ENCODE measurements around the gene FDXR.

FDXR gene

GRCh38 chr17:74857191-74857590 lies 15.6 kb downstream of the FDXR start:
- no peak for DNase-seq (ENCODE audit: low spot score)

- DNase-seq (ENCODE audit: low spot score) = no peak
Measured at GRCh38 chr17:74856112-74856511, 16.7 kb downstream of the FDXR start.

GRCh38 chr17:74855323-74855722 lies 17.5 kb downstream of the FDXR start:
- no peak for DNase-seq (ENCODE audit: low spot score)

- no peak for DNase-seq (ENCODE audit: low spot score)
Measured at GRCh38 chr17:74854792-74855191, 18.0 kb downstream of the FDXR start.

DNA sequence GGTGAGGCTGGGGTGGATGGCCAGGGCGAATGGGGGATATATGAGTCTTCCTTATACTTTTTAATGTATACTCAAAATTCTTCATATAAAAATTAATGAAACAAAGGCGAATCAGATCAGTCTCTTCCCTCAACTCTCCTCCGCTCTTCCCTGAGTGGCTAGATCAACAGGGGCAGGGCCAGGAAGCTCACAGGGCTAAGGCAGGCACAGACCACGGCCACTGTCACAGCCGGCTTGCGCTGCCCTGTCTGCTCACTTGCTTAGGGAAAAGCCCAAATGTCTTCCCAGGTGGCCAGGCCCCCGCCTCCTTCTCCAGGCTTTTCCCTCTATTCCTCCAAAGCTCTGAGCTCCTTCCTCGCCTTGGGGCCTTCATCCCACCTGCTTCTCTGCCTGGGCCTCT lies 19.1 kb downstream of the FDXR start:
- DNase-seq (ENCODE audit: low spot score) = no peak

DNA sequence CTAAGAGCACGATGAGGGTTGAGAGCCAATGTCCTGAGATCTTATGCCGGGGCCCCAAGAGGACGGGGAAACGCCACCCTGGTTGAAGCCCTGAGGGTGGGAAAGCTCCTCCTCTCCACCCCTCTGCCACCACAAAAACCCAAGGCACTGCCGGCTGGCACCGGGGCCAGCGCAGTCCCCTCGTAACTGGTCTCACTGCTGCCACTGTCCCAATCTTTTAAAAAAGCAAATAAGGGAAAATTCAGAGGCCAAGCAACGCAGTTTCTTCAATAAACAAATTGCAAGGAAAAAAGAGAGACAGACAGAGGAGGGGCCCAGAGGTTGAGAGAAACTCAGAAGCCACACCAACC lies 19.8 kb downstream of the FDXR start:
- no peak for DNase-seq (ENCODE audit: low spot score)

DNA sequence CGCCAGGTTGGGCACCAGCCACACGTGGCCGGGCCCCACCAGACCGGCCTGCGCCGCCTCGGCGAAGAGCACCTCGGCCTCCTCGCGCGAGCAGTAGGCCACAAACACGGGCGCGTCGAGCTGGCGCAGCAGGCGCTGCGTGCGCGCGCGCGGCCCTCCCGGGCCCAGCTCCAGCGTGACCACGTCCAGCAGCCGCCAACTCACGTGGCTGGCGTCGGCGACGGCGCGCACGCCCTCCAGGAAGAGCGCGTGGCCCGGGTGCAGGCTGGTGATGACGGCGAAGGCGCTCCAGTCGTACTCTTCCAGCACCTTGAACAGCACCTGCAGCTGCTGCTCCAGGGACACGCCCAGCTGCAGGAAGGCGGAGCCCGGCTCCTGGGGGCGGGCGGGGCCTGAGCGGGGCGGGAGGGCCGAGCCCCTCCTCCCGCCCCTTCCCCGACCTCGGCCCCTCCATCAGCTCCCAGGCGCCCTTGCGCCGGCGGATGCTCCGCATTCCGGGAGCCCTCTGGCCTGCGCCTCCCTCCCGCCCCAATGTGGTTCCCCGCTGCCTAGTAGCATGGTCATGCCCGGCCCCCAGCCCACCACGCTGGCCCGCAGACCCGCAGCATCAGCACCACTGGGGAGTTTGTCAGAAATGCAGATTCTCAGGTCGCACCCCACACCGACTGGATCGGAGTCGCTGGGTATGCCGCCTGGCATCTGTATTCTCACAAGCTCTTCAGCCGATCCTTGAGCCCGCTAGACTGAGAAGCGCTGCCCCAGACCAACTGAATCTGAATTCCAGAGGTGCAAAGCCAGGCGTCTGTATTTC lies 20.4 kb downstream of the FDXR start:
- DNase-seq (ENCODE audit: low spot score) = no peak

DNA sequence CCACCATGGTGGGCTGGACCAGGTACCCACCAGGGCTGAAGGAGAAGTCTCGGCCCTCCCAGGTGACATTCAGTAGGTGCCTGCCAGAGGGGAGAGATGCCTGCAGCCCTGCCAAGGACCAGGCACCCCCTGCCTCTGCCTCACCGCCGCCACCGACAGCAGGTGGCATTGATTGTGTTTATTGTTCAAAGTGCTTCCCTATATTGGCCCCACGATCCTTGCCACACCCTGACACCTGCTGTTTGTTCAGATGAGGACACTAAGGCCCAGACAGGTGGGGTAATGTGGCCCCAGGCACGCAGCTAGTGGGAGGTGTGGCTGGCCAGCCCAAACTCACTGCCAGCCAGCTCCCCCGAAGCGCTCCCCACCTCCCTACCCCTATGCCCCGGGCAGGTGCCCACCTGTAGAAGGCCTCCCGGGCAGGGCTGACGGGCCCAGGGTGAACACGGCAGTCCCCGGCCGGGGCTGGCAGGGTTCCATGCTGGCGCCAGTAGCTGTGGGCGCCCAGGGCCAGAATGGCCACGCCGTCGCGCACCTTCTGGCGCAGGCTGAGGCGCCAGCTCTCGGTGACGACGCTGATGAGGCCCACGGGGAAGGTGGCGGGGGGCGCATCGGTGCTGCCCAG lies 21.1 kb downstream of the FDXR start:
- no peak for DNase-seq (ENCODE audit: low spot score)

DNA sequence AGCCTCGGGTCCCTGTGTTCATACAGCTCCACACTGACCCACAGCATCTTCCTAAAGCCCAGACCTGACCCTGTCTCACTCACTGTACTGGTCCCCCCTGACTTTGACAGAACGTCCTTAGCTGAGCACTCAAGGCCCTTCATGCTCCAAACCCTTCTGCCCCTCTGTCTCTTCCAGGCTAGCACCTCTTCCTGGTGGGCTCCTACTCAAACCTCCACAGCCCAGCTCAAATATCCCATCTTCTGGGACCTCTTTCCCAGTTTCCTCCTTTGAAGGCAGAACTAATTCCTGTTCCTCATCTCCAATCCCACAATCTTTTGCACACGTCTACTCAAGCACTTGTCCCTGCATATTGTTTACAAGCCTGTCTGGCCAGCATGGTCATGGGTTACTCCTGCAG lies 21.9 kb downstream of the FDXR start:
- DNase-seq (ENCODE audit: low spot score) = no peak

DNA sequence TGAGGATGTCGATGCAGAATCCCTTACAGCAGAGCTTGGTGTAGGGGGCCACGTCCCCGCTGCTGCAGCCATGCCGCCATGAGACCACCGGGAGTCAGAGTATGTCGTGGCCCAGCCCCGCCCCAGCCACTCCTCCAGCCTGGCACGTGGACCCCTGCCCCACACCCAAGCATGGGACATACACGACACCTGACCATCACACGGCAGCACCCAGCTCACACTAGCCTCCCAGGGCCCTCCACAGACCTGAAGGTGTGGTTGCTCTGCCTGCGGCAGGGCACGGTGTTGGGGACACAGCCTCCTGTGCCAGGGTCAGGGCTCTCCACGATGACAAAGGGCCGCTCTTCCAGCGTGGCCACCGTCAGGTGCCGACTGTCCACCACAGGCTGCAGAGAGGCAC lies 22.5 kb downstream of the FDXR start:
- no peak for DNase-seq (ENCODE audit: low spot score)

DNA sequence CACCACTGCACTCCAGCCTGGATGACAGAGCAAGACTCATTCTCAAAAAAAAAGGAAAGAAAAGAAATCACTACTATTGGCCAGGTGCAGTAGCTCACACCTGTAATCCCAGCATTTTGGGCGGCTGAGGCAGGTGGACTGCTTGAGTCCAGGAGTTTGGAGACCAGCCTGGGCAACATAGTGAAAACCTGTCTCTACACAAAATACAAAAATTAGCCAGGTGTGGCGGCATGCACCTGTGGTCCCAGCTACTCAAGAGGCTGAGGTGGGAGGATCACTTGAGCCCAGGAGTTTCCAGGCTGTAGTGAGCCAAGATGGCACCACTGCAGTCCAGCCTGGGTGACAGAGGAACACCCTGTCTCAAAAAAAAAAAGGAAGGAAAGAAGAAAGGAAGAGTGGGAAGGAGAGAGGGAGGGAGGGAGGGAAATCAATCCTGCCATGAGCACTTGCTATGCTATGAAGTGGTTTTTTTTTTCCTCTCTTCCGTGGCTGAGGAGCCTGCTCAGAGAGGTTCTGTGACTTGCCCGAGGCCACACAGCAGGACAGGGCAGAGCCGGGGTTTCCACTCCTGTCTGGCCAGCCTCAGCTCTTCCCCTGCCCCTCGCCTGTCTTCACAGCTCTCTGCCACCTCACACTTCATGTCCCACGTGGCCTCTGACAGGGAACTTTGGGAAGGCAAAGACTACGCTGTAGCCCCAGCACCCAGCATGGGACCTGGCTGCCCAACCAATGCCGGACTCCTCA lies 24.0 kb downstream of the FDXR start:
- no peak for DNase-seq (ENCODE audit: low spot score)

- no peak for DNase-seq (ENCODE audit: low spot score)
Measured at GRCh38 chr17:74846621-74847020, 26.2 kb downstream of the FDXR start.

DNA sequence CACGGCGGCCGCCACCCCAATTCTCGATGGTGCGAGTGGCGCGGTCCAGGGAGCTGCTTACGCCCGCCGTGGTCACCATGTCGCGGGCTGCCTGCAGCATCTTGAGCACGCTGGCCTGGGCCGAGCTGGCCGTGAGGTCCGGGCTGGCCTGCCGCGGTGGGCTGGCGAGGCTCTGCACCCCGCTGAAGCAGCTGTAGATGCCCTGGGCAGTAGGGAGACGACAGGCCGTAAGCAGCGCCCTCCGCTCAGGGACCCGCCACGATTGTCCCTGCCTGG lies 29.5 kb downstream of the FDXR start:
- no peak for DNase-seq (ENCODE audit: low spot score)

DNA sequence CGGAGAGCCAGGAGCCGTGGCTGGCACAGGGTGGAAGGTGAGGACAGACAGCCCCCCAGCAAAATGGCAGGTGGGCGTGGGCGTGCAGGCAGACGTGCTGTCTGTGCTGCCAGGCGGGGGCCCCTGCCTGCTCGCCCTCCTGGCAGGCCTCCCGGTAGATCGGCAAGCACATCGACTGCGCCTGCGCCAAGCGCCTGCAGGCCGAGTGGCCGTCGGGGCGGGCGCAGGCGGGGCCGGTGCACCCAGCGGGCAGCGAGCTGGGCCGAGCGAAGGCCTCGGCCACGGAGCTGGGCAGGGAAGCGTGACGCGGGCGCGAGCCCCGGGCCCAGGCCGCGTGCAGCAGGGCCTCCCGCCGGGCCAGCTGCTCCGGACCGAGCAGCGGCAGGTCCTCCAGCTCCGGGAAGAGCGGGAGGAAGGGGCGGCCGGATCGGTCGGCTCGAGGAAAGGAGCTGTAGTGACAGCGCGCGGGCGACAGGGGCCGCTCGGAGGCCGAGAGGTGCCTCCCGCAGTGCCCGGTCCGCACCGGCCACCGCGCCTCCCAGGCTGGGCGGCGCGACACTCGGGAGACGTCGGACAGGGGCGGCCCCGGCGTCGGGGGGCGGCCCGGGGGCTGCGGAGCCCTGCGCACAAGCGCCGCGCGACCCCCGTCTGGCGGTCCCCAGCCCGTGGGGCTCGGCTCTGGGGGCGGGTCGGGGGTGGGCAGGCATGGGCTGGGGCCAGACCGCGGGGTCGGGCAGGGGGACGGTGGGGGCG lies 30.0 kb downstream of the FDXR start:
- DNase-seq (ENCODE audit: low spot score) = no peak

DNA sequence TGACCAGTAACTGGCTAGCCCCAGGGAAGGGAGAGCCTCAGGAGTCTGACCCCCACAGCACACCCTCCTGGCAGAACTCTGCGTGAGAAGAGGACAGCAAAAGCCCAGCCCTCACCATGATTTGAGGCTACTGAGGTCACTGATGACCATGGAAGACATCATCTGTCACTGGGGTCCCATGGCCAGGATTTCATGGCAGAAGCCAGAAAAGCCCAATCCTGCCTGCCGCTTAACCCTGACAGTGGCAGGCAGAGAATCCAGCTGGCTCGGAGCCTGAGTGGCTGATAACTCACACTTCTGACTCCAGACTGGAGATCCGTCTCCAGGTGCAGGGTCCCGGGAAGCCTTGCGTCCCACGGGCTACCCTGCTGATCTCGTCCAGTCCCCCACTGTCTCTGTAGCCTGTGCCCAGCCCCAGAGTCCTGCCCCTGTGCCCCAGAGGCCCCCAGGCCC lies 30.6 kb downstream of the FDXR start:
- no peak for DNase-seq (ENCODE audit: low spot score)

DNA sequence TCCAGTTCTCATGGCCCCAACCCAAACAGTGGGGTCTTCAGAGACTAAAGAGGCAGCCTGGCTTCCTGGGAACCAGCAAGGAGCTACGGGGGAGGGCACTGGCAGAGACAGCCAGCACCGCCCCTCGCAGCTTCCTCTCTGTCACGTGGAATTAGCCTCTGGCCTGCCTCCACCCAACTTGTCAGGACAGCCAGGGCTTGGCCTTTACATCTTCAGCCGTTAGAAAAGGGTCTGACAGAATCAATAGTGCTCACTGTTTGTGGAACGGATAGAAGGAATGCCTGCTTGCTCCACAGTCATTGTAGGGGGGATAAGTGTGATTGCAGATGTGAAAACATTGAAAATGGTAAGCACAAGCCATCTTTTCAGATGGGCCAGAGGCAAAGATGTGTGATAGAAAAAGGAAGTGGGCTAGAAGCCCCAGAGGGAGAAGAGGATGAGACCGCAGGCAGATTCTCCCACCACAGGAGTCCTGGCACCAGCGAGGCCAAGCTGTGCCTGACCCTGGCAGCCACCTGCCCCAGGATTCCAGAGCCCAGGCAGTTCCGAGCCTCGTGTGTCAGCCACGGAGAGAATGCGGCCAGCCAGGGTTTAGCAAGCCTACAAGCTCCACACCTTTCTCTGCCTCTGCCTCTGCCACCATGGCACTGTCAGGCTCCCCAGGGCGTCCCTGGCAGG lies 31.7 kb downstream of the FDXR start:
- DNase-seq (ENCODE audit: low spot score) = no peak

GRCh38 chr17:74839990-74840852 lies 32.6 kb downstream of the FDXR start:
- no peak for DNase-seq (ENCODE audit: low spot score)

DNA sequence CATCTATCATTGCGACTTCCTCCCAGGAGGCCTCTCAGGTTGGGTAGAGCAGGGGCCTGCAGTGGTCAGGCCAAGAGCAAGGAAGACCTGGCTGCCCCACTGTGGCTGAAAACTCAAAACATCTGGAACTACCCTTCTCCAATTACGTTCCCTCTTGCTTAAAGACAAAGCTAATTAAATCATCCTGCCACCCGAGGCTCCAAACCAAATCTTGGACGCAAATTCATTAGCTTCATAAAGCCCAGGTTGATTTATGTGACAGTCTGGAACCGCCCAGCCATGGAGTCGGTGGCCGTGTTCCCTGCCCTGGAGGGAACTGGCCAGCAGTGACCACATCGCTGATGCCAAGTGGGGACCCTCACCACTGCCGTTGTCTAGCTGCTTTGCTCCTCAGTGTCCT lies 34.5 kb downstream of the FDXR start:
- DNase-seq (ENCODE audit: low spot score) = no peak

- no peak for DNase-seq (ENCODE audit: low spot score)
Measured at GRCh38 chr17:74836691-74837467, 35.9 kb downstream of the FDXR start.

GRCh38 chr17:74836191-74836590 lies 36.6 kb downstream of the FDXR start:
- no peak for DNase-seq (ENCODE audit: low spot score)

Measured in hematopoietic multipotent progenitor cell treated with erythropoietin and hydrocortisone succinate and interleukin-3 and kit ligand, for 15 days (in vitro differentiated cells).